GM18508 (cell line): ENCODE measurements around the gene TRAF2.
A peak's percentile ranks its signal among the peaks of the same experiment; 100 is the strongest.
"Not testable (repeated sequence)": the region's sequence is repeated elsewhere in the genome, so short reads cannot be mapped to it uniquely, and the experiment has no call there.

Experiments used
- ATAC-seq: cut with Tn5 transposase; IDR thresholded peaks from one replicate; pipeline ENCODE4 v1.9.1; 2021; ENCODE audit warnings: moderate number of reproducible peaks; ENCODE audit not compliant: insufficient read depth, unreplicated experiment

The TRAF2 gene

DNA sequence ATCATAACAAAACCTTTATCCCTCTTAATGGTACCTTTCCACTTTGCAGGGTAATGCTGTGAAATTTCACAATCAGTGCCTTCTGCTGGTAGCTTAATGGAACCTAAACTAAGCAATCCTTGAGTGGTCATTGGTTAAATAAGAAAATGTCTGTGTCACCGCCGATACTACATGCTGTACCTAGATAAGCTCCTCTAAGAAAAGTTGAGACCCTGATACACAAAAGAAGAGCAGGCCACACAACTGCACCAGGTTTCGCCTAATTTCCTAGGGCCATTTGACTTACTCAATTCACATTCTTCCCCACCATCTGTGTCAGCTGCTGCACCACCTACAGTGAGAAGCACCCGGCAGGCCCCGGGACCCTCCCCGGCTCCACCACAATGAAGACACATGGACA is 11.2 kb upstream of the TRAF2 start:
- ATAC-seq: no peak

DNA sequence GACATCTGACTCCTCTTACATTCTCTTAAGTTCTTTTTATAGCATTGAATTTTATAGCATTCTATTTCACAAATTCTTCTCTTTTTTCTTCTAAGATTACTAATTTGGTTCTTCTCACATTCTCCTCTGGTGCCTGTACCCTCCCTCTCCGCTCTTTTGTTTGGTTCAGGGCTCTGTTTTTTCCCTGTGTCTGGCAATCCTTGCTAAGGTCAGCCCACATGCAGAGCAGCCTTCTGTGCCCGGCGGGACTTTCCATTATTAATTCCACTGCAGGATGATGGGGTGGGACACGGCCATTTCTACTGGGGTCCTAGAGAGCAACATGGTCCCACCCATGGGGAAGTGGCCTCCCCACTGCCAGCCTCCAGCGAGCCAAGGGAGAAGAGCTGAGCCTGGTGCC is 9.8 kb upstream of the TRAF2 start:
- no peak for ATAC-seq

DNA sequence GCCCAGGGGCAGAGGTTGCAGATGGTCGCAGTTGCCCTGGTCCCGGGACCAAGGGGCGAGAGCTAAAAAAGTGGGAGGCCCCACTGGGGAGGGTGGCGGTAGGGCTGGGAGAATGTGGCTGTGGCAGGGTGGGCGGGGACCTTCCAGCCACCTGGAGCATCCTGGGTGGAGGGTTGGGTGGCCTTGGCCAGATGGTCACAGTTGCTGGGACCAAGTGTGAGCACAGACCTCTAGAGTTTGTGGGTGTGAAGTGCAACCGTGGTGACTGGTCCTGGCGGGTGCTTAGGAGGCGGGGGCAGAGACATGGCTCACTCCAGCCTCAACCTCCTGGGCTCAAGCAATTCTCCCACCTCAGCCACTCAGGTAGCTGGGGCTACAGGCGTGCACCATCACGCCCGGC is 5.7 kb upstream of the TRAF2 start:
- ATAC-seq: no peak

- no peak for ATAC-seq
These were observed 4.6 kb upstream of the TRAF2 start for GRCh38 chr9:136881691-136882108.

DNA sequence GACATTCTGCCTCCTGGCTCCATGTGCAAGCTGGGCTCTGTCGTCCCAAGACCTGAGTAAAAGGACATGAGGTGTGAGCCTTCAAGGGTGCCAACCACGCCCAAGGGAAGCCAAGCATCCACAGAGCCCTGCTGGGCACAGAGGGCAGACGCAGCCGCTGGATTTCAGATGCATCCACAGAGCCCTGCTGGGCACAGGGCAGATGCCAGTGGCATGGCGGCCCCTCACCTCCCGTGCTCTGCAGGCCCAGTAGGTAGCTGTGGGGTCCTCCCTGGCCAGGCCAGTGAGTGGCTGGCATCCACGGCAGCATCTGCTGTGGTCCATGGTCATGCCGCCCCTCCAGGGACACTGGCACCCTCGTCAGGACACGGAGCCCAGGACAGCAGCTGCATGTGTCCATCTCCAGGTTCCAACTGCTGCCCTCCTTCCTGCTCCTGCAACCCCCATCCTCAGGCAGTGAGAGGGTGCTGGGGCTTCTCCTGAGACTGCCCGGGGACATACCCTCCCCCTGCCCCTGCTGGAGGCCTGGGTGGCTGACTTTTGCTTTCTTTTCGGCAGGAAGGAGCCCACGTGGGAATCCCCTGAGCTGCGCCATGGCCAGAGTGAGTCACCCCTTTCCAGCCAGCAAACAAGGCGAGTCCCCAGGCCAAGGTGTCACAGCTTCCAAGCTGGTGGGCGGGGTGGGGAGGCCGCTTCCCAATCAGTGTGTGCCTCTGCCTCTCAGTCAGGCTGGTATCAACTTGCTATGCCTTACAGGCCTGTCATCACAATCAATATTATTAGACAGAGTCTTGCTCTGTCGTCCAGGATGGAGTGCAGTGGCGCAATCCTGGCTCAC is 4.0 kb upstream of the TRAF2 start:
- no peak for ATAC-seq

DNA sequence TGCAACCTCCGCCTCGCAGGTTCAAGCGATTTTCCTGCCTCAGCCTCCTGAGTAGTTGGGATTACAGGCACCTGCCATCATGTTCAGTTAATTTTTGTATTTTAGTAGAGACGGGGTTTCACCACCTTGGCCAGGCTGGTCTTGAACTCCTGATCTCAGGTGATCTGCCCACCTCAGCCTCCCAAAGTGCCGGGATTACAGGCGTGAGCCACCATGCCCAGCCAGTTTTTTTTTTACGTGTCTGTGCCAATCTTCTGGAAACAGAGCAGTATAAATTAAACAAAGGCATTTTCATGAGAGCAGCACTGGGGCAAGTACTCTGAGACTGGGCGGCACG is 3.4 kb upstream of the TRAF2 start:
- ATAC-seq: not testable (repeated sequence)

DNA sequence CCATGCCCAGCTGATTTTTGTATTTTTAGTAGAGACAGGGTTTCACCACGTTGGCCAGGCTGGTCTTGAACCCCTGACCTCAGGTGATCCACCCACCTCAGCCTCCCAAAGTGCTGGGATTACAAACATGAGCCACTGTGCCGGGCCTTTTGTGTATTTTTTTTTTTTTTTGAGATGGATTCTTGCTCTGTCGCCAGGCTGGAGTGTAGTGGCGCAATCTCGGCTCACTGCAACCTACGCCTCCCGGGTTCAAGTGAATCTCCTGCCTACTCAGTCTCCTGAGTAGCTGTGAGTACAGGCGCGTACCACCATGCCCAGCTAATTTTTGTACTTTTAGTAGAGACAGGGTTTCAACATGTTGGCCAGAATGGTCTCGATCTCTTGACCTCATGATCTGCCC is 2.6 kb upstream of the TRAF2 start:
- ATAC-seq: not testable (repeated sequence)

DNA sequence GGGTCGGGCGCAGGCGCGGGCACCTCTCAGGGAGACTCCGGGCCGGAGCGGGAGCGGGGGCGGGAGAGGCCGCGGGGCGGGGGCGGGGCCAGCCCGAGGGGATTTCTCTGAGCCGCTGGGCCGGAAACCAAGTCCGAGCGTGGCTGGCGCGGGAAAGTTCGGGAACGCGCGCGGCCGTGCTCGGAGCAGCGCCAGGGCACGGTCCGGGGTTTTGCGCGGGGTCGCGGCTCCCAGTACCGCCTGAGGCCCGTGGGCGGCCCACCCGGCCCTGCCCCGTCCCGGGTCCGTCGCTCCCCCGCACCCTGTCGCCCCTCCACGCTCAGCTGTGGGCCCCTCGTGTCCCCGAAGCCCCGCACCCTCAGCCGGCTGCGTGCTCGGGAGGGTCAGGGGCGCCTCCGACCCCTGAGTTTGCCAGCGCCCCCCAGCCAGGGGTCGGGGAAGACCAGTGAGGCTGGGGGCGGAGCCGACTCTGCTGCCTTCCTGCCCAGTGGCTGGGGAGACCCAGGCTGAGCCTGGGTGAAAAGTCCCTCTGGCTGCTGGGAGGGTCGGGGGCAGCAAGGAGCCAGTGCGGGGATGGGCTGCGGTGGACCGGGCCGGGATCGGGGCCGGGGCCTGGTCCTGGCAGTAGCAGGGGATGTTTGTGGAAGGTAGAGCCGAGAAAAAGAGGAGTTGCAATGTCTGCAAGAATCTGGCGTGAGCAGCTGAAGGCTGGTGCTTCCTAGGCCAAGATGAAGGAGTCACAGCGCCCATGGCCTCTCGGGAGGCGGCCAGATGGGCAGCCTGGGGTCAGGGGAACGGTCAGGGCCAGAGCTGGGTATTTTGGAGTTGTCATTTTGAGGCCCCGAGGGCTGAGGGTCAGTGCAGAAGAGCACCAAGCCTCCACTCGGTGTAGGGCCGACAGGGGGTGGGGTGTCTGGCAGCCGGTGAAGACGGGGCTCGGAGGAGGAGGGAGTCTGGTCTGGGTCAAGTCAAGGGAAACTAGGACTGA is 588 bp downstream of the TRAF2 start:
- ATAC-seq: peak; percentile 4

DNA sequence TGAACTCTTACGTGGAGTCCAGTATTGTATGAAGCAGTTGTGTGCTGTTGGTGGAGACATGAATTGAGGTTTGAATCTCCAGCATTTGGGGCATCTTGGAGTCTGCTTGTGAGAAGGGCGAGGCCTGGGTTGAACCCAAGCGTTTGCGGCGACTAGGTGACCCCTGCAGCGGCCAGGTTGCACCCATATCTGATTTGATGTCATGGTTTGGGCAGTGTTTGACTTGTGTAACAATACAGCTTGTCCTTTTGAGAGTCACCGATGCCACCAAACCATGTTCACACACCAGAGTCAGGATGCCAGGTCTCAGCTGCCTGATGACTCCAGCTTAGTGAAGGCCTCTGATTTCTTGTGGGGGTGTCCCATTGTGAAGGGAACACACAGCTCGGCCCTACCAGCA is 2.1 kb downstream of the TRAF2 start:
- no peak for ATAC-seq

DNA sequence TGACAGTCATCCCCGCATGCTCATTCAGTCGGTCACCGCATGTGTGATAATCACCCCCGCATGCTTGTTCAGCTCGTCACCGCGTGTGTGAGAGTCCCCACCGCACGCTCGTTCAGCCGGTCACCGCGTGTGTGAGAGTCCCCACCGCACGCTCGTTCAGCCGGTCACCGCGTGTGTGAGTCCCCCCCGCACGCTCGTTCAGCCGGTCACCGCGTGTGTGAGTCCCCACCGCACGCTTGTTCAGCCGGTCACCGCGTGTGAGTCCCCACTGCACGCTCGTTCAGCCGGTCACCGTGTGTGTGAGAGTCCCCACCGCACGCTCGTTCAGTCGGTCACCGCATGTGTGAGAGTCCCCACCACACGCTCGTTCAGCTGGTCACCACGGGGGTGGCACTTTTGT is 3.5 kb downstream of the TRAF2 start:
- ATAC-seq: no peak

DNA sequence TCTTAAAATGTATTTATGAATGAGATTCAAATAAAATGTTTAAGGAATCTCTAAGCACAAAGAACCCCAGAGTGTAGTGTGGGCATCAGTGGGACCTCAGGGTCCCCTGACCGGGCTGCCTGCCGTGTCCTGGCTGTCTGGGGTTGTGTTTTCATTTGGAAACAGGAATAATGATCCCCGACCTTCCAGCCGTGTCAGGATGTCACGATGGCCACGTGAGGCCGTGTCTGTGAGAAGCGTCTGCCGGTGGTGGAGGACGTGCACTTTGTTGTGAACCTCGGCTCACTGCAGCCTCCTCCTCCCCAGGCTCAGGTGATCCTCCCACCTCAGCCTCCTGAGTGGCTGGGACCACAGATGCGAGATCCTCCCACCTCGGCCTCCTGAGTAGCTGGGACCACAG is 4.3 kb downstream of the TRAF2 start:
- no peak for ATAC-seq

DNA sequence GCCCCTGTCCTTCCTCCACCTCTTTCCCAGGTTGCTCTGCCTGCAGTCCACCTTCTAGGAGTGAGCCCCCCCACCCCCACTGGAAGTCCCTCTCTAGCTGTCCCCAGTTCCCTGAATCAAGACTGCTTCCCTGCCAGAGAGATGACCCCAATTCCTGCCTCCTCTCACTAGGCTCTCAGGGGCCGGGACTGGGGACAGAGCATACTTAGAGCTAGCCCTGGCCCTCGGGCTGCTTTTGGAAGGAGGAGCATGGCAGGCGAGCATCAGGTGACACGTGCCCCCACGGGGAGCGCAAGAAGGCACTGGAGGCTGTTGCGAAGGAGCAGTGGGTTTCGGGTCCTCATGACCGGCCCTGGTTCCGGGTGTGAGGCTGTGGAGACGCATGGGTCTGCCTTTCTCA is 9.7 kb downstream of the TRAF2 start:
- no peak for ATAC-seq

GRCh38 chr9:136898483-136899100 is 12.3 kb downstream of the TRAF2 start:
- no peak for ATAC-seq

DNA sequence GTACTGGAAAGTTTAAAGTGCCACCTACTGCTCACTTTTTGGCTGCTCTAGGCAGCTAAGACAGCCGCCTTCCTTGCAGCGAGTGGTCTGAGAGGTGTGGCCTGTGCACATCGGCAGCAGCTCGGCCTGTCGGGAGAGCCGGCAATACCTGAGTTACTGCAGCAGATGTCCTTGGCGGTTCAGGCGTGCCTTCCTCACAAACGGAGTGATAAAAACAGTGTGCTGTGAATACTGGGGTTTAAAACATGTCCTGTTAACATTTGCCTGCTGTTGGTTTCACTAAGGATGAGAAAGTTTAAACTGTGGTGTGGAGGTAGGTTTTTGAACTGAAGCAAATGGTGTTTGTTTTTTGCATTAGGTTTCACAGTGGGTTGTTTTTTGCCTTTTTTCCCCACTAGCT is 12.9 kb downstream of the TRAF2 start:
- no peak for ATAC-seq

DNA sequence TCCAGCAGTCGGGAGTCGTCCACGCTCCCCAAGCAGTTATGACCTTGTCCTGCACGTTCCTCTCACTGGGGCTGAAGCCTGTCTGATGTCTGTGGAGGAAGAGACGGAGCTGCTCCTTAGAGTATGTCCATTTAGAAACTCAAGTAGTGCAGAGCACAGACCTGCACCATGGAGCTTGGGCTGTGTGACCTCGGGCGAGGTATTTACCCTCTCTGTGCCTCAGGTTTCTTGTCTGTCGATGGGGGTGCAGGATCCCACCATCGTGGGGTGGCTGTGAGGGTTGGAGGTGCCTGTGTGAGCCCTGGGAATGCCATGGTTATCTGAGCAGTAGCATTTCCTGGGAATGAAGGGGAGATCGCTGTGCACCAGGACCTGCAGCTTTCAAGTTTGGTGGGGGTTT is 14.2 kb downstream of the TRAF2 start:
- no peak for ATAC-seq

DNA sequence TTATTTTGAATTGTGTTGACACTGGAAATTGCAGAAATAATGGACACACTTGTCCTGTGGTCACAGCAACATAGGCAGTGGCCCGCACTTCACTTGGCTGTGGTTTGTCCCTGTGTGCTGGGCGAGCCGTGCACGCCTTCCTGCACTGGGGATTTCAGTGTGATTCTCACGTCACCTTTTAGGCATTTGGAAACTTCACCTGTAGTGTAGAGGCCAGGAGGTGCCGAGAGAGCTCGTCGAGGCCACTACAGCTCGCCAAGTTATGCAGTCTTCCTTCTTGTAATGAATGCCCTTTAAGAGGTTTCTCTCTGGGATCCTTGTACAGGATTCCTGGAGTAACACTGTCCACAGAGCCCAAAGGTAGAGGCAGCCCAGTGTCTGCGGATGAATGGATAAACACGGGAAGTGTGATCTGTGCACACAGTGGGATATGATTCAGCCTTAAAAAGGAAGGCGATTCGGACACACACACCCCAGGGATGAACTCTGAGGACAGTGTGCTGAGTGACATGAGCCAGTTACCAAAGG is 14.7 kb downstream of the TRAF2 start:
- ATAC-seq: no peak

DNA sequence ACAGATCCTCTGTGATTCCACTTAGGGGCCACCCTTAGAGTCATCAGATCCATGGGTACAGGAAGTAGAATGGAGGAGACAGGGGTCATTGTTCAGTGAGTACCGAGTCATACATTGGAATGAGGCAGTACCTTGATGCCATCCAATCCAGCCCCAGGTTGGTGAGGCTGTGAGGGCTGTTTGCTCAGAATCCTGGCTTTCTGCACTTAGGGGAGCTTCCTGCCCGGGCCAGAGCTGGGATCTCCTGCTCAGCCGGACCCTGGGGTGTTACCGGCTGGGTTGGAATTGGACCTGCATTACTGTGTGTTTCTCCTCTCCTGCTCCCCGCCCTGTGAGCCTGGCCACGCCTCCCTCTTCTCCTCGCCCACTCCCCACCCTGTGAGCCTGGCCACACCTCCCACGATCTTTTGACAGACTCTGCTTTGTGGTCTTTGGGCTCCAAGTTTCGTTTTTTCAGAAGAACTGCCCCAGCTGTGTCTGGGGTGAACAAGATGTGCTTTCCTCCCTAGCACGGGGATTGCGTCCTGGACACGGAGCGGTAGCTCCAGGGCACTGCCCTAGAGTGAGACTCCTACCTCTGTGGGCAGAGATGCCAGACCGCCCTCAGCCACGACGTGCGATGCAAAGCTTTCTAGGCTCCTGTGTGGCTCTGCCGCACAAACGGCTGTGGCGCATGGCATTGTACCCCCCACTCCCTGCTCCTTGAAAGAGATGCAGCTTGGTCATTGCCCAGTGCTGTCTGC is 15.4 kb downstream of the TRAF2 start:
- no peak for ATAC-seq

GRCh38 chr9:136902259-136902821 is 16.0 kb downstream of the TRAF2 start:
- peak; percentile 51 for ATAC-seq

GRCh38 chr9:136903041-136903554 is 16.8 kb downstream of the TRAF2 start:
- no peak for ATAC-seq
